ENCODE measurements around the gene TMEM191C. TPM values are rescaled to one million over a fixed set of nuclear protein-coding genes. Genes with fewer than 3 reads are reported as not detected.
"Not testable (repeated sequence)": the region's sequence is repeated elsewhere in the genome, so short reads cannot be mapped to it uniquely, and the experiment has no call there.

TMEM191C gene
- total RNA-seq, 1 donor from 2014 or later: 0.54 TPM

GRCh38 chr22:21487723-21488122 lies 20.5 kb downstream of the TMEM191C start:
- intact Hi-C loops (cut with micrococcal nuclease); H3K27ac Mint-ChIP-seq; H3K4me1 Mint-ChIP-seq: not testable (repeated sequence)

GRCh38 chr22:21489149-21489680 lies 22.0 kb downstream of the TMEM191C start:
- H3K4me3 Mint-ChIP-seq; H3K36me3 Mint-ChIP-seq (ENCODE audit: low read depth); H3K27ac Mint-ChIP-seq; H3K4me1 Mint-ChIP-seq; intact Hi-C loops (cut with micrococcal nuclease); H3K9me3 Mint-ChIP-seq; H3K27me3 Mint-ChIP-seq: not testable (repeated sequence)
- peak; percentile 21 for DNase-seq

More at GRCh38 chr22:21487723-21488122, 20.5 kb downstream of the TMEM191C start:
- peak; percentile 6 for DNase-seq
- not testable (repeated sequence) for H3K9me3 Mint-ChIP-seq; H3K27me3 Mint-ChIP-seq; H3K4me3 Mint-ChIP-seq; H3K36me3 Mint-ChIP-seq (ENCODE audit: low read depth)

GRCh38 chr22:21490556-21490955 lies 23.4 kb downstream of the TMEM191C start:
- H3K9me3 Mint-ChIP-seq; H3K27ac Mint-ChIP-seq; intact Hi-C loops (cut with micrococcal nuclease); H3K4me1 Mint-ChIP-seq; H3K36me3 Mint-ChIP-seq (ENCODE audit: low read depth); H3K4me3 Mint-ChIP-seq; H3K27me3 Mint-ChIP-seq: not testable (repeated sequence)
- peak; percentile 40 for DNase-seq

- intact Hi-C loops (cut with micrococcal nuclease); H3K4me1 Mint-ChIP-seq; DNase-seq; H3K4me3 Mint-ChIP-seq; H3K27ac Mint-ChIP-seq; H3K27me3 Mint-ChIP-seq; H3K36me3 Mint-ChIP-seq (ENCODE audit: low read depth); H3K9me3 Mint-ChIP-seq: not testable (repeated sequence)
Measured at GRCh38 chr22:21492271-21492670, 25.1 kb downstream of the TMEM191C start.

- H3K4me1 Mint-ChIP-seq; H3K27me3 Mint-ChIP-seq; DNase-seq; H3K4me3 Mint-ChIP-seq; H3K36me3 Mint-ChIP-seq (ENCODE audit: low read depth); H3K27ac Mint-ChIP-seq; H3K9me3 Mint-ChIP-seq; intact Hi-C loops (cut with micrococcal nuclease): not testable (repeated sequence)
Measured at GRCh38 chr22:21493789-21494782, 26.9 kb downstream of the TMEM191C start.

- H3K36me3 Mint-ChIP-seq (ENCODE audit: low read depth); H3K27me3 Mint-ChIP-seq; H3K4me3 Mint-ChIP-seq; H3K9me3 Mint-ChIP-seq; intact Hi-C loops (cut with micrococcal nuclease); H3K27ac Mint-ChIP-seq; H3K4me1 Mint-ChIP-seq; DNase-seq: not testable (repeated sequence)
Measured at GRCh38 chr22:21497984-21498383, 30.8 kb downstream of the TMEM191C start.

GRCh38 chr22:21498489-21498888 lies 31.3 kb downstream of the TMEM191C start:
- H3K27ac Mint-ChIP-seq; DNase-seq; H3K4me3 Mint-ChIP-seq; intact Hi-C loops (cut with micrococcal nuclease); H3K36me3 Mint-ChIP-seq (ENCODE audit: low read depth); H3K9me3 Mint-ChIP-seq; H3K4me1 Mint-ChIP-seq; H3K27me3 Mint-ChIP-seq: not testable (repeated sequence)

GRCh38 chr22:21499623-21500506 lies 32.7 kb downstream of the TMEM191C start:
- H3K36me3 Mint-ChIP-seq (ENCODE audit: low read depth); H3K27ac Mint-ChIP-seq; H3K9me3 Mint-ChIP-seq; H3K4me1 Mint-ChIP-seq; H3K4me3 Mint-ChIP-seq; H3K27me3 Mint-ChIP-seq; intact Hi-C loops (cut with micrococcal nuclease); DNase-seq: not testable (repeated sequence)

- H3K4me1 Mint-ChIP-seq; DNase-seq; H3K27ac Mint-ChIP-seq; H3K4me3 Mint-ChIP-seq; H3K9me3 Mint-ChIP-seq; H3K27me3 Mint-ChIP-seq; H3K36me3 Mint-ChIP-seq (ENCODE audit: low read depth); intact Hi-C loops (cut with micrococcal nuclease): not testable (repeated sequence)
Measured at GRCh38 chr22:21510397-21510796, 43.2 kb downstream of the TMEM191C start.

GRCh38 chr22:21512022-21512421 lies 44.8 kb downstream of the TMEM191C start:
- DNase-seq; H3K27ac Mint-ChIP-seq; H3K9me3 Mint-ChIP-seq; H3K36me3 Mint-ChIP-seq (ENCODE audit: low read depth); H3K27me3 Mint-ChIP-seq; intact Hi-C loops (cut with micrococcal nuclease); H3K4me1 Mint-ChIP-seq; H3K4me3 Mint-ChIP-seq: not testable (repeated sequence)

- H3K27ac Mint-ChIP-seq; H3K27me3 Mint-ChIP-seq; H3K36me3 Mint-ChIP-seq (ENCODE audit: low read depth); H3K4me1 Mint-ChIP-seq; H3K4me3 Mint-ChIP-seq; H3K9me3 Mint-ChIP-seq; DNase-seq; intact Hi-C loops (cut with micrococcal nuclease): not testable (repeated sequence)
Measured at GRCh38 chr22:21514117-21514516, 46.9 kb downstream of the TMEM191C start.

GRCh38 chr22:21515234-21515633 lies 48.0 kb downstream of the TMEM191C start:
- H3K27me3 Mint-ChIP-seq; H3K9me3 Mint-ChIP-seq; H3K27ac Mint-ChIP-seq; H3K4me1 Mint-ChIP-seq; intact Hi-C loops (cut with micrococcal nuclease); H3K4me3 Mint-ChIP-seq; DNase-seq; H3K36me3 Mint-ChIP-seq (ENCODE audit: low read depth): not testable (repeated sequence)

GRCh38 chr22:21516522-21516921 lies 49.3 kb downstream of the TMEM191C start:
- H3K27ac Mint-ChIP-seq; H3K27me3 Mint-ChIP-seq; H3K9me3 Mint-ChIP-seq; DNase-seq; intact Hi-C loops (cut with micrococcal nuclease); H3K4me1 Mint-ChIP-seq; H3K36me3 Mint-ChIP-seq (ENCODE audit: low read depth); H3K4me3 Mint-ChIP-seq: not testable (repeated sequence)
